Mesodermal cell (in vitro differentiated cells): ENCODE data around the gene ZNRF3.
A peak's percentile ranks its signal among the peaks of the same experiment; 100 is the strongest.

Source experiments
- H3K27ac ChIP-seq: 2 replicates; pipeline ENCODE4 v1.7.0; 2013; ENCODE audit warnings: mild to moderate bottlenecking, low read depth, low read length, moderate library complexity; ENCODE audit not compliant: severe bottlenecking
- H3K36me3 ChIP-seq: 2 replicates; pipeline ENCODE4 v1.7.1; 2013; ENCODE audit warnings: mild to moderate bottlenecking, low read length, moderate library complexity; ENCODE audit not compliant: control insufficient read depth, insufficient read depth
- H3K4me1 ChIP-seq: one replicate; pipeline ENCODE4 v1.7.1; 2013; ENCODE audit warnings: mild to moderate bottlenecking, low read length; ENCODE audit not compliant: insufficient read depth, control insufficient read depth, poor library complexity, severe bottlenecking
- H3K4me3 ChIP-seq: 2 replicates; pipeline ENCODE4 v1.7.0; 2013; ENCODE audit warnings: low read length, control low read depth, mild to moderate bottlenecking; ENCODE audit not compliant: insufficient read depth, poor library complexity, severe bottlenecking; ENCODE audit errors: extremely low read depth
- H3K9me3 ChIP-seq: 2 replicates; pipeline ENCODE4 v1.7.1; 2013; ENCODE audit warnings: mild to moderate bottlenecking, low read length, moderate library complexity; ENCODE audit not compliant: control insufficient read depth
- WGBS, 2 experiments: methylation state at CpG; one replicate each; pipeline ENCODE4 v1.1.5; 2013; ENCODE audit warnings: missing lambda C conversion rate in 2 of 2; ENCODE audit not compliant: insufficient coverage in 2 of 2; 5-methylcytosine and 5-hydroxymethylcytosine counted together

ZNRF3 gene

DNA sequence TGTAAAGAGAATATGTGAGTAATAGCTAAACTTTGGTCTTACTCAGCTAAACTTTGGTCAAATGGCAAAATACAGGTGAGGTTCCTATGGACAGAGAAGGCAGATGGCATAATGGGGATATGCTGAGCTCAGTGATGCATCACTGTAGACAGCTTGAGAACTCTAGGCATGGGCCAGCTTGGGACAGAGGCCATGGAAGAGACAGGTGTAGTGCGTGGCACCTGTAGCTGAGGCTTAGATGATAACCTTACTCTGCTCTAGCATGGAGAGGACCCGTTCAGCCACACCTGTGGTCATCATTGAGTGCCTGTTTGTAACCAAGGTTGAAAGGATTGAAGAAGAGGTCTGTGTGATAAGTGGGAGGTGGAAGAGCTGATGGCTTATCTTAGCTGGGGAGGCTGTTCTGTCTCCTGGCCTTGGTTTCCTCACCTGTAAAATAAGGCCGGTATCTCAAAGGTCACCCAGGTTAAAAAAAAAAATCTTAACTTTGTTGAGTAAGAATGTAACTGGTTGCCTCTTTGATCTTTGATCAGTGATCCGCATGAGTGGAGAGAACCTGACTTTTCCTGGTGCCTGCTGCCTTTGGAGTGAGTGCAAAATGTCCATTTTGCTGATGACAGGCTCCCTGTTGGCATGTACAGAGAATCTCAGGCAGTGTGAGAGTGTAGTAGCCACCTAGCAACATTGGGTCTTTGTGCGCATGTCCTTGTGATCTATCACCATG, 48.6 kb downstream of the ZNRF3 start:
- 97 to 98% methylated on average over 4 to 5 of the region's 5 CpGs for WGBS, 2 experiments
- H3K4me3 ChIP-seq, result no peak overlapping the region
- H3K9me3 ChIP-seq, result no peaks in the 10 kb centered on the region
- H3K4me1 ChIP-seq, result peaks cover 6% of the 10 kb centered on the region
- H3K27ac ChIP-seq, result no peak overlapping the region
- H3K36me3 ChIP-seq, result no peaks in the 10 kb centered on the region

DNA sequence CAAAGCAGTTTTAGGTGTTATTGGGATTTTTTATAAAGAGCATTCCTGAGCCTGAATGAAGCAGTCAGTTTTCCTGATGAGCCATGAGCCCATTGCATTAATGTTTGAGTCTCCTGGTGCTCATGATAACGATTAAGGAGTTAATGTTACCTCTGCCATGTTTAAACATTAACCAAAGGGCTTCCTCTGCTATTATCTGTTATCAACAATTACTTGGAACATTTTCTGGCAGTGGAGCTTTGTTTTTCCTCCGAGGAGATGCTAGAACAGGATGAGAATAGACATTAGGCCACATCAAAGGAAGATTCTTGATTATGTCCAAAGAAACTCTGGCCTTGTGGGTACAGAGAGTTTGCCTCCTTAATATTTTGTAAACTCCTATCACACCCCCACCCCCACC, 49.9 kb downstream of the ZNRF3 start:
- Histone ChIP-seq H3K27ac (no peak overlapping the region), H3K9me3 (no peaks in the 10 kb centered on the region), H3K4me3 (no peak overlapping the region), H3K36me3 (no peaks in the 10 kb centered on the region), H3K4me1 (peaks cover 6% of the 10 kb centered on the region)
- WGBS, 2 experiments, result 100% methylated on average over 1 of the region's 2 CpGs; no CpG with 5 or more reads in 1 of the 2 experiments

DNA sequence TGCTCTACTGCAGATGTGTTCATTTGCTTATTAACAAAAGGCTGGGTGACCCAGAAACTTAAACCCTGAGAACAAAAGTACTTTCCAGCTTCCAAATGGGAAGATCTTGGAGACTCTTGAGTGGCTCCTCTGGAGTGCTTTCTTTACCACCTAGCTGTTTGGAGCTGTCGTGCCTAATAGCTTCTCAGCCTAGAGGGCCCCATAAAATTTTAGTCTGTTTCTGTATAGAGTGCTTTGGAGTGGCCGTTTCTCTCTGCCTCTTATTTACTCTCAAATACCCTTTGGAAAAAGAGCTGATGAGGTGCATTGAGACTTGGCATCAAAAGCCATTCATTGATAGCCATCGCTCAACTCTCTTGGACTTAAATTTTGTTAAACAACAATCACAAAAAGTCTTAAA, 50.7 kb downstream of the ZNRF3 start:
- H3K4me1 ChIP-seq, result peaks cover 6% of the 10 kb centered on the region
- WGBS, 2 experiments, result 100% methylated on average over 1 of the region's 3 CpGs; no CpG with 5 or more reads in 1 of the 2 experiments
- peak overlapping the region; percentile 1 for H3K27ac ChIP-seq

DNA sequence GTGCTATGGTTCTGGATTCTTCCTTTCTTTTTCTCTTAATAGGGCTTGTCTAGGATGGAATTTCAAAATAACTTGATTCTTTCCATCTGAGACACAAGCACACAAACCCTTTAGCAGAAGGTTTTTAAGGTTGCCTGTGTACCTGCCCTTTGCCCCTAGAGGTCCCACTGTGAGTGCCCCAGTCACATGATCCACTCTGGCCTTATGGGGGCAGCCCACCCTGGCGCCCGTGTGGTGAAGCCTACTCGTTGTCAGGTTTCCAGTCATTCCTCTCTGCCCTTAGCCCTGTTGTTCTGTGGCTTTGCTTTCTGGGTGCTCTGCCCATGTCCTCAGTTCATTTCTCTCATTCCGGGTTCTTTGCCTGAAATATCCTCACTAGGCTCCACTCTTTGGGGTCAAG, 51.8 kb downstream of the ZNRF3 start:
- no peaks in the 10 kb centered on the region for H3K9me3 ChIP-seq
- peaks cover 14% of the 10 kb centered on the region for H3K4me1 ChIP-seq
- H3K4me3 ChIP-seq, result no peak overlapping the region
- 85 to 93% methylated on average over 4 of the region's 4 CpGs for WGBS, 2 experiments
- H3K27ac ChIP-seq, result no peak overlapping the region
- no peaks in the 10 kb centered on the region for H3K36me3 ChIP-seq

More for the DNA sequence above, 50.7 kb downstream of the ZNRF3 start:
- Histone ChIP-seq H3K4me3 (no peak overlapping the region), H3K36me3 (no peaks in the 10 kb centered on the region), H3K9me3 (no peaks in the 10 kb centered on the region)

DNA sequence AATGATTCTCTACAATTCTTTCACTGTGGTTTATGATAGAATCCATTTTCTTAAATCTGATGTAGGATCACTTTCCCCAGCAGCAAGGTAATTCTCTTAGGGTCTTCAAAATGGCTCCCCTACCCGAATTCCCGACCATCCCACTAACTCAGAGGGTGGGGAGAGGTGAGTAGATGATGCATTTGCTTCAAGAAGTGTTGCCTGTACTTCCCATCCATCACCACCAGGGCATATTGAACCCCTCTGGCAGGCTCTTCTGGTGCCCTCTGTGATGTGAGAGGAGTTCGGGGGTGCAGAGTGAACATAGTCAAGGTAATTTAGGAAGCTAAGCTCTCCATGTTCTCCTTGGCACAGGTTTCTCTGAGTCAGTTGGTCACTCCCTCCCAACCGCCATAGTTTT, 52.3 kb downstream of the ZNRF3 start:
- Histone ChIP-seq H3K4me1 (peaks cover 18% of the 10 kb centered on the region), H3K36me3 (no peaks in the 10 kb centered on the region), H3K4me3 (no peak overlapping the region), H3K9me3 (no peaks in the 10 kb centered on the region), H3K27ac (no peak overlapping the region)
- 93 to 100% methylated on average over 2 of the region's 4 CpGs for whole genome bisulfite sequencing, 2 experiments

DNA sequence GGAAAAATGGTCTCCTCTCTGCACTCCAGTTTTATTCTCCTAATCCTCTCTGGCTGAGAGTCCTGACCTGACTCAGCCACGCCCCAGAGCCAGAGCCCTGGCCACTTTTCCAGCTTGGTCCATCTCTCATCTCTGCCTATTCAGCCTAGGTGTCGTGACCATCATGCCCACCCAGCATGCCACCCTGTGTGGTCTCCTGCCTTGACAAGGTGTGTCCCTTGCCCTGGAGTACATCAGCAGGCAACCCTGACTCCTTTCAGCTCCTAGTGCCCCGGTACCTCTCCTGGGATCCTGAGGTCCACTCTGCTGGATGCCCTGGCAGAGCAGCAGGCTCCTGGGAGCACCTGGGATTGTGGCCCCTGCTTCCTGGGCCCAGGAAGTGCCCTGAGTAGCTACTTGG, 52.8 kb downstream of the ZNRF3 start:
- WGBS, 2 experiments, result 81 to 100% methylated on average over 2 of the region's 3 CpGs
- no peaks in the 10 kb centered on the region for H3K9me3 ChIP-seq
- no peak overlapping the region for H3K27ac ChIP-seq
- H3K36me3 ChIP-seq, result no peaks in the 10 kb centered on the region
- no peak overlapping the region for H3K4me3 ChIP-seq
- peaks cover 18% of the 10 kb centered on the region for H3K4me1 ChIP-seq

DNA sequence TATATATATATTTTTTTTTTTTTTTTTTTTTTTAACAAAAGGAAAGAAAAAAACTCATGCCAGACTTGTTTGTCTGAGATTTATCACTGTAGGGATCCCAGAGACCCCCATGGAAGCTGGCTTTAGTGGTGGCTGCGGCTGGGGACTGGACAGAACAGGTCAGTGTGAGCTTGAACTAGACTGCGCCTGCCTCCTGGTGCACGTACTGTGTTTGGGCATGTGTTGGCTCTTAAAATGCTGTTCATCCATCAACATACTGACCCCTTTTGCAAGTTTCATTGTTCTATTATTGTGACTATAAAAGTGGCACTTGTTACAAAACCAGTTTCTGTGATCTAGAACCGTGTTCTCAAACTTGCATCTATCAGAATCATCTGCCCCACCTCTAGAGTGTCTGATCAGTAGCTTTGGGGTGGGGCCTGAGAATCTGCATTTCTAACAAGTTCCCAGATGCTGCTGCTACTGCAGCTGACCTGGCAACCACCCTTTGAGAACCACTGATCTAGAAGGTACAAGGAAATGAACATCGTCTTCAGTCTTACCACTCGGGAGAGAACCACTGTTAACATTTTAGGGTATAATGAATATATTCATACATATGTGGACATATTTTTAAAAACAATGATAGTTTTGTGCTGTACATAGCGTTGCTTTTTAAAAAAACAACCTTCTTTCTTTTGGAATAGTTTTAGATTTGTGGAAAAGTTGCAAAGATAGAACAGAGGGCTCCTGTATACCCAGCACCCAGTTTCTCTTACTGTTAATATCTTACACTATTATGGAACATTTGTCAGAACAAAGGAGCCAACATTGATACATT, 54.0 kb downstream of the ZNRF3 start:
- H3K9me3 ChIP-seq, result no peaks in the 10 kb centered on the region
- no peak overlapping the region for H3K27ac ChIP-seq
- H3K36me3 ChIP-seq, result no peaks in the 10 kb centered on the region
- WGBS, 2 experiments, result 83 to 100% methylated on average over 1 to 2 of the region's 7 CpGs
- H3K4me1 ChIP-seq, result peaks cover 18% of the 10 kb centered on the region
- H3K4me3 ChIP-seq, result no peak overlapping the region

DNA sequence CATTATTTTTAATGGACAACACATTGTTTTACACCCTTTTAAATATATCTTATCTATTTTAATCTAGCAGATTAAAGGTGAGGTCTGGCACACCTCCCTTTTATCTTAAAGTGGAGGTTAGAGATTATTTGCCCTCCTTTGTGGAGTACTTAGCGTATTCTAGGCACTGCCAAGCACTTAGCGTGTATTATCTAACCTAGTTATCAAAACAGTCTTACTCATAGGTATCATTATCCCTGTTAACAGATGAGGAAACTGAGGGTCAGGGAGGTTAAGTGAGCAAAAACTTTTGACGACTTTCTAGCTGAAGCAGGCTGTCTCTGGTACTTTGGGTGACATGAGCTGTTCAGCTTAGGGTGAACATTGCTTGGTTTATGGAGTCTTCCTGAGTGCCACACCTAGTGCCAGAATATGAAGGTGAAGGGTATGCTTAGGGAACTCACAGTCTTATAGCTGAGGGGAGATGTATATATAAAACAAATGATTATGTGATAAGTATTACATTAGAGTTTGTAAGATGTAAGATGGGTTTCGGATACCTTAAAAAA, 55.0 kb downstream of the ZNRF3 start:
- no peaks in the 10 kb centered on the region for H3K9me3 ChIP-seq
- H3K4me1 ChIP-seq, result peaks cover 20% of the 10 kb centered on the region
- WGBS, 2 experiments, result 86 to 100% methylated on average over 2 of the region's 4 CpGs
- no peaks in the 10 kb centered on the region for H3K36me3 ChIP-seq
- H3K4me3 ChIP-seq, result no peak overlapping the region
- no peak overlapping the region for H3K27ac ChIP-seq

DNA sequence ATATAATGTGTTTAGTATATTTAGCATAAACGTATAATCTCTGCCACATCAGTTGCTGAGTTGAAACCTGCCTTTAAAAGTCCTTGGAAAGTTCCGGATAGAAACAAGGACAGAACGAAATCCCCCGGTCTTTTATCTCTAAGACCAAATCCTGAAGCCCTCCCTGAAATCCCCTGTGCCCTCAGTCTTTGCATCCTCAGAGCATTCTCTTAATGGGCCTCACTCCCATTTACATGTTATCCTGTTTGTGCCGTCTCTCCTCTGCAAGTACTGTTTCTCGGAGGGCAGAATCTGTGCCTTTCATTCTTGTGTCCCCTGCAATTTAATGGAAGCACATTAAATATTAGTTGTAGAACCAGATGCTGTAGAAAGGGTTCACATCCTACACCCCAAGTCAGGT, 56.0 kb downstream of the ZNRF3 start:
- Histone ChIP-seq H3K4me1 (peaks cover 16% of the 10 kb centered on the region), H3K27ac (no peak overlapping the region), H3K36me3 (no peaks in the 10 kb centered on the region), H3K4me3 (no peak overlapping the region), H3K9me3 (no peaks in the 10 kb centered on the region)
- WGBS, 2 experiments, result 46 to 51% methylated on average over 2 of the region's 6 CpGs

DNA sequence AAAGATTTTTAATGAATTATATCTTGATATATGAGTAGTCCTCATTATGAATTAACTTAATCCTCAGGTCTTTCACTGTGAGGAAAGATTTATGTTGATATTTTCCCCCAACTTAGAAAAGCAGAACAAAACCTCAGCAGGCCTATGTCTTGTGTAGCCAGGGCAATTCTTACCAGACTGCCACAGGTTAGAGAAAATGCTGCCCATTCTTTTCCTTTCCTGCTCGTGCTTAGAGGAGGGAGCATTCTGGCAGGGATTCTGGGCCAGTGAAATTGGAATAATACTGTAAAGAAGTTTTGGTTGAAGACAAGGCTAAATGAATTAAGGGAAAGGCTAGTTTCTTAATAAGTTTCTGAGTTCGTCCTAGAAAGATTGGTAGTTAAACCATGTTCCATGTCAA, 56.6 kb downstream of the ZNRF3 start:
- Histone ChIP-seq H3K4me1 (peaks cover 16% of the 10 kb centered on the region), H3K4me3 (no peak overlapping the region), H3K36me3 (no peaks in the 10 kb centered on the region)

More for the DNA sequence above, 56.6 kb downstream of the ZNRF3 start:
- Histone ChIP-seq H3K27ac (peak overlapping the region; percentile 57), H3K9me3 (no peaks in the 10 kb centered on the region)
- WGBS, 2 experiments, result 90 to 100% methylated on average over 1 of the region's 2 CpGs
